ENCODE data around the gene PSG1.
"Not testable (repeated sequence)": the region's sequence is repeated elsewhere in the genome, so short reads cannot be mapped to it uniquely, and the experiment has no call there.

The PSG1 gene

DNA sequence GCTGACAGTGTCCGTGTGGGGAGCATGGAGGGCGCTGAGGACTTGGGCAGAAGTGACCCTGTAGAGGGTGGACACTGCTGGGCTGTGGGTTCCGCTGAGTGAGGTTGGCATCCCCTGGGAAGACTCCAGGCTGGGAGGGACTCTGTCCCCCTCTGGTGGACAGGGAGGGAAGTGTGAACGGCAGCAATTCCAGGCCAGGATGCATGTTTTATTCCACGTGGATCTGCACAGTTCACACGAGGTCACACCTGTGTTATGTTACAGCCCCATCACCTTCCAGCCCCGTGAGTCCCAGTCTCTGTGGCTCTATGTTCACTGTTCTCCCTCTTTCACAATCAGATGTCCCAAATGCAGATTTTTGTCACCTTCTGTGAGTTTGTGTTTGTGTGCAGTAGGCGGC, 1.8 kb upstream of the PSG1 start:
- DNase-seq (ENCODE audit: low read depth): not testable (repeated sequence)

DNA sequence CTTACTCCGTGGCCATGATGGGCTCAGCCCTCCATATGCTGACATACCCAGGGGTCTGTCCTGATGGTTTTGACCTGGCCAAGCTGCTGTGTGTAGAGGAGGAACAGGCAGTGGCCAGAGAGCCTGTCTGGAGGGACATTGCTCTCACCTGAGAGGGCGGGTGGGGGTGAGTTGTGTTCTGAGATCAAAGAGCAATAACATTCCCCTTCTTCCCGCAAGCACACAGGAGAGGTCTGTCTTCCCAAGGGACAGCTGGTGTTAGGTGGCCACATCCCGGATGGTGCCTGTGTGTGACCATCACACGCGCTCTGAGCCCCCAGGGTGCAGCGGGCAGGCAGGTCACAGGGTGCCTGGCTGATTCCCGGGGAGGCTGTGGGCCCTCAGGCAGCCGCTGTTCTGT, 1.1 kb upstream of the PSG1 start:
- DNase-seq (ENCODE audit: low read depth): not testable (repeated sequence)

GRCh38 chr19:42876596-42876995, 2.9 kb downstream of the PSG1 start:
- not testable (repeated sequence) for DNase-seq (ENCODE audit: low read depth)

DNA sequence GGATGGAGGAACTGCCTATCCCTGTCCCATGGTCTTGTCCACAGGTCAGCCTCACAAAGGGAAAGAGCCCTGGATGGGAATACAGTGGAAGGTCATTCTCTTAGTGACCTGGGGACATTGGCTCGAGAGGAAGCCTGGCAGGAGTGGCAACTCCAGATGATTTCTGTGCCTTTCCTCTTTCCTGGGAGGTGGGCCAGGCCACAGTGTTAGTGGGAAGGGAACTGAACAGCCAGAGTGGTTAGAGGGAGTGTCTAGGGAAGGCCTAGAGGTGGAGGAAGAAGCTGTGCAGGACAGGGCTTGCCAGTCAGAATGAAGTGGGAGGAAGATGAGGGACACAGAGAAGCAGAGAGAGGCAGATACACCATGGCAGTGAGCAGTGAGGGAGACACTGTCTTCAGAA, 3.6 kb downstream of the PSG1 start:
- DNase-seq (ENCODE audit: low read depth): not testable (repeated sequence)

- not testable (repeated sequence) for DNase-seq (ENCODE audit: low read depth)
These were observed 4.4 kb downstream of the PSG1 start for GRCh38 chr19:42874901-42875813.

- DNase-seq (ENCODE audit: low read depth): not testable (repeated sequence)
These were observed 5.4 kb downstream of the PSG1 start for GRCh38 chr19:42874136-42874535.

GRCh38 chr19:42872608-42873007, 6.9 kb downstream of the PSG1 start:
- DNase-seq (ENCODE audit: low read depth): no peak

DNA sequence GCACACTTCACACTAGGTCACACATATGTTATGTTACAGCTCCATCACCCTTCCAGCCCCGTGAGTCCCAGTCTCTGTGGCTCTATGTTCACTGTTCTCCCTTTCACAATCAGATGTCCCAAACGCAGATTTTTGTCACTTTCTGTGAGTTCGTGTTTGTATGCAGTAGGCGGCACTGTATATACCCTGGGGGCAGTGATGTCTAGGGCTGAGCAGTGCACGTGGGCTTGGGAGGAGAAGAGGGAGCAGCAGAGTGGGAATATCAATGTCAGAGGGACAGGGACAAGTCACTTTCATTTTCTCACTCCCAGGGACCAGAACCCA, 22.0 kb downstream of the PSG1 start:
- no peak for DNase-seq (ENCODE audit: low read depth)

- not testable (repeated sequence) for DNase-seq (ENCODE audit: low read depth)
These were observed 22.5 kb downstream of the PSG1 start for GRCh38 chr19:42856866-42857543.

- not testable (repeated sequence) for DNase-seq (ENCODE audit: low read depth)
These were observed 24.8 kb downstream of the PSG1 start for GRCh38 chr19:42854745-42855144.

DNA sequence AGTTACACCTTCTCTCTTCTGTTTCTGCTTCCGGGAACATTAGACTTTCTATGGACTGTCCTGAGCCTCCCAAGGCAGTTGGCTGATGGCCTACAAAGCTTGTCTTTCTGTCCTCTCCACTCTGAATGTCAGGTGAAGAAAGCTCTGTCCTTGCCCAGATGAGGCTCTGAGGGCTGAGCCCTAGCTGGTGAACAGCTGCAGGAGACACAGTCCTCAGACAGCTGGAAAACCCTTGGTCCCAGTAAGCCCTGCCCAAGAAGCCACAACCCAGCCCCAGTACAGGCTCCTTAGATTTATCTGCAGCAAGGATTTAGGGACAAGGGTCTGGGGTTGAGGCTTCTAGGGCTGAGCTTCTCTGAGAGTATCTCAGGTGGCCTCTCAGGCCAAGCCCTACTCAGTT, 26.3 kb downstream of the PSG1 start:
- not testable (repeated sequence) for DNase-seq (ENCODE audit: low read depth)

DNA sequence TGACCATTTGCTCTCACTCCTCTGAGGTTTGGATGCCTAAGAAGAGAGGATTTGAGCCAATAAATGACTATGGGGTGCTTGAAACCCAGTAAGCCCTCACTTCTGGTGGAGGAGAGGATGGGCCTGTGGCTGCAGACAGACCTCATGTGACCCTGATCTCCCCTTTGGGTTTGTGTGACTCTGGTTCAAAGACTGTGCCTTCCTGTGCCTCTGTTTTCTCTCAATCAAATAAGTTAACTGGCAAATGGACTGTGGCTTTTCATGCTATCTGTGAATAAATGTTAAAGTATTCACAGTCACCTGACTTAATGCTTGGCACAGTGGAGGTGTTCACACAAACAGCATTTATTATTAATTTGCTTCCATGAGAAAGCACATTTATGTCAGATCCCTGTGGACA, 26.7 kb downstream of the PSG1 start:
- DNase-seq (ENCODE audit: low read depth): not testable (repeated sequence)

GRCh38 chr19:42851718-42852280, 27.7 kb downstream of the PSG1 start:
- DNase-seq (ENCODE audit: low read depth): not testable (repeated sequence)

DNA sequence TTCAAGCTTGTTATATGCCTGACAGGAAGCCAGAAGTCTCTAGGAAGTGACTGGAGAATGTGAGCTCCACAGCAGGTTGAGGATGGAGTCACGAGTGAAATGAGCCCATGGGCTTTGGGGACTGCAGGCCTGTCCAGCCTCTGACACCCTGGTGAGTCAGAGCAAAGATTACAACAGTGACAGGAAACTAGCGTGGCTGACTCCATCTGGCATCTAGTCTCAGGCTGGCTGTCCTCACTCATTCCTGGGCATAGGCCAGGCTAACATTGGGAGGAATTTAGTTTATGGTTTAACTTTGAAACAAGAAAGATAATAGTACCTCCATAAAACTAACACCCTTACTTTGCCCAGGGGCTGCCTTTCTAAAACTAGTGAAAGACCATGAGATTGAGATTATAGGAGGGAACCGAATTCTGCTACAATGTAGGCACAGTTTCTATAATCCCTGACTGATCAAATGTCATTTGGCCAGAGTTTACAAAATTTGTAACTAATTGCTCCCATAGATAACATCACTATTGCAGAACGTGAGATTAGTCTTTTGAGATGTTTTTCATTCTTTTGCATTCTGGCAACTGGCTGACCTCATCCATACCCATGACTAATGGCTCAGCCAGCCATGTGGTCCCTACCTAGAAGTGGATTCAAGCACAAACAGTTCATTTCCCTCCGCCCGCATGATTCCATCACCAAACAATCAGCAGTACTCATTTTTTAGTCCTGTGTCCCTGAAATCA, 28.4 kb downstream of the PSG1 start:
- DNase-seq (ENCODE audit: low read depth): no peak

- no peak for DNase-seq (ENCODE audit: low read depth)
These were observed 32.9 kb downstream of the PSG1 start for GRCh38 chr19:42846597-42846996.

GRCh38 chr19:42843631-42844030, 35.9 kb downstream of the PSG1 start:
- DNase-seq (ENCODE audit: low read depth): not testable (repeated sequence)

DNA sequence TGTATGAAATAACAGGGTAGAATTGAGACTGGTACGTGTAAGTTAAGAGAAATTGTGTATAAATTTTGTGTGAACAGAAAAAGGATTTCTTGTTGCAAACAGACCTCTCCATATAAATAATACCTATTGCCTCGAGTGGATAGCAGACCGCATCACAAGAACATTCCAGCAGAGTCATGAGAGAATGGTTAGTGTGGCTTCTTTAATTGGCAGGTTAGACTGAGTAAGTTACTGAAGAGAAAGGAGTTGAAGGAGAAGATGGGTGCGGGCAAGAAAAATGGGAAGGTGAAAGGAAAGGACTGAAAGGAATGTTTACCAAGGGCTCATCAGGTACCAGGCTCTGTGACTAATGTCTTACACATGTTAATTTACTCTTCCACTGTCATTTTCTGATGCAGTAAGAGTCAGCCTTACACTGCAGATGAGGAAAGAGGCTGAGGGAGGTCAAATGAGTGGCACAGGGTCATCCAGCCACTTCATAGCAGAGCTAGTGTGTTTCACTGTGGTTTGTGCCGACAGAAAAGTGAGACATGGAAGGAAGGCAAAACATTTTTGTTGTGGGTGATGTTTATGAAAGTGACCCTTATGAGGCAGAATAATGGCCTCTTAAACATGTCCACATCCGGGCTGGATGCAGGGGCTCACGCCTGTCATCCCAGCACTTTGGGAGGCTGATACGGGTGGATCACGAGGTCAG, 46.6 kb downstream of the PSG1 start:
- not testable (repeated sequence) for DNase-seq (ENCODE audit: low read depth)

DNA sequence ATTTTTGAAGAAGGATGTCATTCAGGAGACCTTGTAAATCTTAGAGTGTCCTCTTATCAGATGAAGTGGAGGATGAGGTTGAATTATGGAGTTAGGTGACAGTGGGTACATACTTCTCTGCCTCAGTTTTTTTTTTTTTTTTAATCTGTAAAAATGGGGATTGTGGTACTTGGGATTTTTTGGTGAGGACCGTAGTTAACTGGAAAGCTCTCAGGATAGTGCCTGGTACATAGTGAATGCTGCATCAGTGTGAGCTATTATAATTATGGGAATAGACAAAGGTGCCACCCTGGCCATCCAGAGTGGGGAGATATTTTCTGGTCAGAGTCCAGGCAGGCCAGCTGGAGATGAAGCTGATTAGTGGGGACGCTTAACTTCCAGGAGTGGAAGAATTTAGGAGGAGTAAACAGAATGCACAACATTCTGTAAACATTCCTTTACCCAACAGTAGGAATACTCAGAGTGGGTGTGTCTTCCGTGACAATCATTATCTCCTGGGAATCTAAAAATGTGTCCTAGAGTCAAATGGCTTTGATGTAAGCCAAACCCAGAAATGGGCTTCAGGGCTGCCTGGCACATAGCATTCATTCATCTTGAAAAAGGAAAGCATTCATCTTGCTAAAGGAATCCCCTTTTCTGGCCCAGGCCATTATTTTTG, 47.4 kb downstream of the PSG1 start:
- DNase-seq (ENCODE audit: low read depth): not testable (repeated sequence)

GRCh38 chr19:42831221-42832019, 48.1 kb downstream of the PSG1 start:
- DNase-seq (ENCODE audit: low read depth): no peak

- DNase-seq (ENCODE audit: low read depth): not testable (repeated sequence)
These were observed 58.1 kb downstream of the PSG1 start for GRCh38 chr19:42821306-42821977.
